Mesenchymal stem cell (in vitro differentiated cells and primary cell): Measurements from ENCODE around the gene RIMBP3B.
"Not testable (repeated sequence)": the region's sequence is repeated elsewhere in the genome, so short reads cannot be mapped to it uniquely, and the experiment has no call there.

Experiments
- DNase-seq: peaks from one replicate; pipeline ENCODE4 v3.0.0-alpha.2; 2013
- H2AFZ ChIP-seq: one replicate; pipeline ENCODE4 v1.6.1; 2013; ENCODE audit warnings: low read depth, mild to moderate bottlenecking, control low read depth, inconsistent platforms, low read length, moderate library complexity
- H2AK5ac ChIP-seq: 2 replicates; pipeline ENCODE4 v1.6.1; 2013; ENCODE audit warnings: low read length, moderate library complexity, mild to moderate bottlenecking, inconsistent platforms; ENCODE audit not compliant: severe bottlenecking
- H2BK120ac ChIP-seq: one replicate; pipeline ENCODE4 v1.6.1; 2013; ENCODE audit warnings: low read depth, mild to moderate bottlenecking, inconsistent platforms, low read length, moderate library complexity
- H2BK12ac ChIP-seq, 2 experiments: one replicate each; pipeline ENCODE4 v1.6.1; 2013; ENCODE audit warnings: inconsistent platforms in 2 of 2, low read length in 2 of 2, mild to moderate bottlenecking in 2 of 2, moderate library complexity in 2 of 2, control low read depth in 1 of 2
- H2BK15ac ChIP-seq: one replicate; pipeline ENCODE4 v1.6.1; 2013; ENCODE audit warnings: mild to moderate bottlenecking, low read depth, inconsistent platforms; ENCODE audit not compliant: poor library complexity, severe bottlenecking
- H2BK5ac ChIP-seq: 2 replicates; pipeline ENCODE4 v1.6.1; 2013; ENCODE audit warnings: low read depth, mild to moderate bottlenecking, low read length, control low read depth, inconsistent platforms; ENCODE audit not compliant: poor library complexity, severe bottlenecking
- H3K14ac ChIP-seq, 2 experiments: one replicate each; pipeline ENCODE4 v1.6.1; 2013; ENCODE audit warnings: inconsistent platforms in 2 of 2, low read length in 2 of 2, control low read depth in 1 of 2, mild to moderate bottlenecking in 1 of 2, moderate library complexity in 1 of 2
- H3K18ac ChIP-seq, 2 experiments: one replicate each; pipeline ENCODE4 v1.6.1; 2013; ENCODE audit warnings: inconsistent platforms in 2 of 2, low read length in 2 of 2, control low read depth in 1 of 2, low read depth in 1 of 2, mild to moderate bottlenecking in 1 of 2
- H3K23ac ChIP-seq, 2 experiments: one replicate each; pipeline ENCODE4 v1.6.1; 2013; ENCODE audit warnings: inconsistent platforms in 2 of 2, low read length in 2 of 2, mild to moderate bottlenecking in 2 of 2, moderate library complexity in 2 of 2, control low read depth in 1 of 2
- H3K27ac ChIP-seq: 2 replicates; pipeline ENCODE4 v1.5.1; 2013; ENCODE audit warnings: mild to moderate bottlenecking, moderate library complexity, low read length, control low read depth, inconsistent platforms; ENCODE audit not compliant: poor library complexity, severe bottlenecking
- H3K27me3 ChIP-seq, 2 experiments: 2 replicates each; pipeline versions ENCODE4 v1.6.1 to v1.7.0; 2013; ENCODE audit warnings: low read length in 2 of 2, mild to moderate bottlenecking in 2 of 2, moderate library complexity in 2 of 2, control low read depth in 1 of 2, inconsistent platforms in 1 of 2; ENCODE audit not compliant: control insufficient read depth in 1 of 2, insufficient read depth in 1 of 2
- H3K36me3 ChIP-seq, 2 experiments: 2 replicates each; pipeline versions ENCODE4 v1.6.1 to v1.7.0; 2013; ENCODE audit warnings: low read length in 2 of 2, control low read depth in 1 of 2, inconsistent platforms in 1 of 2, low read depth in 1 of 2, mild to moderate bottlenecking in 1 of 2; ENCODE audit not compliant: insufficient read depth in 2 of 2, control insufficient read depth in 1 of 2
- H3K4ac ChIP-seq, 2 experiments: one replicate each; pipeline ENCODE4 v1.6.1; 2013; ENCODE audit warnings: inconsistent platforms in 2 of 2, low read length in 2 of 2, mild to moderate bottlenecking in 2 of 2, moderate library complexity in 2 of 2, control low read depth in 1 of 2, low read depth in 1 of 2
- H3K4me1 ChIP-seq: 2 replicates; pipeline ENCODE4 v1.6.1; 2013; ENCODE audit warnings: low read depth, low read length, control low read depth; ENCODE audit not compliant: control insufficient read depth, insufficient read depth
- H3K4me2 ChIP-seq: 2 replicates; pipeline ENCODE4 v1.6.1; 2013; ENCODE audit warnings: low read length, mild to moderate bottlenecking, inconsistent platforms; ENCODE audit not compliant: poor library complexity, severe bottlenecking
- H3K4me3 ChIP-seq, 2 experiments: 2 replicates each; pipeline versions ENCODE4 v1.5.1 to v1.7.0; 2013; ENCODE audit warnings: low read length in 2 of 2, mild to moderate bottlenecking in 2 of 2, control low read depth in 1 of 2, low read depth in 1 of 2; ENCODE audit not compliant: insufficient read depth in 1 of 2
- H3K79me1 ChIP-seq: replicated peaks from 2 replicates; pipeline ENCODE4 v1.6.1; 2013; ENCODE audit warnings: mild to moderate bottlenecking, control low read depth, low read length, inconsistent platforms; ENCODE audit not compliant: poor library complexity, severe bottlenecking
- H3K9ac ChIP-seq: 2 replicates; pipeline ENCODE4 v1.7.0; 2013; ENCODE audit warnings: mild to moderate bottlenecking, low read length, moderate library complexity
- H3K9me3 ChIP-seq: 2 replicates; pipeline ENCODE4 v1.7.0; 2013; ENCODE audit warnings: mild to moderate bottlenecking, low read length; ENCODE audit not compliant: control insufficient read depth
- H4K8ac ChIP-seq: one replicate; pipeline ENCODE4 v1.6.1; 2013; ENCODE audit warnings: inconsistent platforms, mild to moderate bottlenecking, low read length, moderate library complexity
- H4K91ac ChIP-seq: one replicate; pipeline ENCODE4 v1.6.1; 2013; ENCODE audit warnings: mild to moderate bottlenecking, low read length, inconsistent platforms
- WGBS: methylation state at CpG from one replicate; pipeline ENCODE4 v1.1.7; 2013; ENCODE audit warnings: mixed read lengths; 5-methylcytosine and 5-hydroxymethylcytosine counted together

Gene RIMBP3B

DNA sequence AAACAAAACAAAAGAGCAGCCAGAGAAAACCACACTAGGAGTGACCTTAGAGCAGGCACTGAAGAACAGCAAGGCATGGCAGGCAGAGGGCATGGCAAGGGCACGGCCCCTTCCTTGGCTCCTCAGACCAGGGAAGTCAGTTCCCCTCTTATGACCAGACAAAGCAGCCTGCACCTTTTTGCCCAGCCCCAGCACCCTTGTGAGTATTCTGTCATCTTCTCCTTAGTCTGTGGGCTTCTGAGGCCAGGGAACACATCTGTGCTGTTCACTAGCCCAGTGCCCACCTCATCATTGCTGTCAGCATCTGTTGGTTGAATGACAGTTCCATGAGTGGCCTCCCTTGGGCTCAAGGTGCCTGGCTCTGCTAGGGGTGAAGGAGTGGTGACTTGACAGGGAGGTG, 23.6 kb downstream of the RIMBP3B start:
- not testable (repeated sequence) for H2AK5ac ChIP-seq, H3K27me3 ChIP-seq, H4K8ac ChIP-seq, H2BK15ac ChIP-seq, H3K4me1 ChIP-seq, H3K9me3 ChIP-seq, H3K14ac ChIP-seq, H3K18ac ChIP-seq, H2BK12ac ChIP-seq, H2BK120ac ChIP-seq, H3K9ac ChIP-seq, H3K79me1 ChIP-seq, H3K23ac ChIP-seq, H3K36me3 ChIP-seq, H3K4me3 ChIP-seq, H3K4ac ChIP-seq, H2BK5ac ChIP-seq, DNase-seq, H4K91ac ChIP-seq, H3K27ac ChIP-seq, H2AFZ ChIP-seq, H3K4me2 ChIP-seq
- WGBS = no CpG with 5 or more reads among the region's 1 CpG

DNA sequence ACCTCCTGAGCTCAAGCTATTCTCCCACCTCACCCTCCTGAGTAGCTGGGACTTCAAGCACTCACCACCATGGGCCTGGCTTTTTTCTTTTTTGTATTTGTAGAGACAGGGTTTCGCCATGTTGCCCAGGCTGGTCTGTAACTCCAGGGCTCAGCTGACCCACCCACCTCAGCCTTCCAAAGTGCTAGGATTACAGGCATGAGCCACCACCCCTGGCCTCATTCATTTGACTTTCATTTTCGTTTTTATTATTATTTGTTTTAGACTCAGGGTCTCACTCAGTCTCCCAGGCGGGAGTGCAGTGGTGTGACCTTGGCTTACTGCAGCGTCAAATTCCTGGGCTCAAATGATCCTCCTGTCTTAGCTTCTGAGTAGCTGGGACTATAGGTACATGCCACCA, 24.2 kb downstream of the RIMBP3B start:
- H3K14ac ChIP-seq, H3K23ac ChIP-seq, H4K91ac ChIP-seq, H3K4ac ChIP-seq, H3K9me3 ChIP-seq, H3K4me3 ChIP-seq, H3K9ac ChIP-seq, H2BK12ac ChIP-seq, H4K8ac ChIP-seq, H3K4me1 ChIP-seq, H2AK5ac ChIP-seq, H2AFZ ChIP-seq, H2BK5ac ChIP-seq, H3K18ac ChIP-seq, H3K27ac ChIP-seq, H3K27me3 ChIP-seq, H2BK120ac ChIP-seq, H3K79me1 ChIP-seq, DNase-seq, H3K4me2 ChIP-seq, H3K36me3 ChIP-seq, H2BK15ac ChIP-seq: not testable (repeated sequence)
- no CpG with 5 or more reads among the region's 4 CpGs for WGBS

DNA sequence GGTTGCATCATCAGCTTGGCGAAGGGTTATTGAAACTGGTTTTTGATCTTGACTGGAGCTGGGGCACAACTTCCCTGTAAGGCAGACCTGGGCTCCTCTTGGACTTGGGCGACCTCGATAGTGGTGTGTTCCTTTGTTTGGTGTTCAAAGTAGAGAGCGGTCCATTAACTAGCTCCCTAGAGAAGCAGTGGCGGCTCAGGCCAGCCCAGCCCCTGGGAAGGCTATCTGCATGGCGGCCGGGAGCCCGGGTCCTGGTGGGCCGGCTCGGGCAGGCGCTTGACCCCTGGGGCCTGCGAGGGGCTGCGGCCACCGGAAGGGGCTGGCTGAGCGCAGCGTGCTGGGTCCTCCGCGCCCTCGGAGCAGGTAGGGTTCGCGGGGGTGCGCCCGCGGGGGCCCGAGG, 32.8 kb downstream of the RIMBP3B start:
- not testable (repeated sequence) for H3K4ac ChIP-seq, H2BK120ac ChIP-seq, H4K8ac ChIP-seq, DNase-seq, H4K91ac ChIP-seq, H2AK5ac ChIP-seq, H2BK12ac ChIP-seq, H3K27me3 ChIP-seq, H3K14ac ChIP-seq, H3K36me3 ChIP-seq, H2BK15ac ChIP-seq, H2AFZ ChIP-seq, H3K9me3 ChIP-seq, H2BK5ac ChIP-seq, H3K18ac ChIP-seq, H3K4me1 ChIP-seq, H3K79me1 ChIP-seq, H3K4me3 ChIP-seq, H3K27ac ChIP-seq, H3K23ac ChIP-seq, H3K9ac ChIP-seq, H3K4me2 ChIP-seq
- no CpG with 5 or more reads among the region's 25 CpGs for WGBS

DNA sequence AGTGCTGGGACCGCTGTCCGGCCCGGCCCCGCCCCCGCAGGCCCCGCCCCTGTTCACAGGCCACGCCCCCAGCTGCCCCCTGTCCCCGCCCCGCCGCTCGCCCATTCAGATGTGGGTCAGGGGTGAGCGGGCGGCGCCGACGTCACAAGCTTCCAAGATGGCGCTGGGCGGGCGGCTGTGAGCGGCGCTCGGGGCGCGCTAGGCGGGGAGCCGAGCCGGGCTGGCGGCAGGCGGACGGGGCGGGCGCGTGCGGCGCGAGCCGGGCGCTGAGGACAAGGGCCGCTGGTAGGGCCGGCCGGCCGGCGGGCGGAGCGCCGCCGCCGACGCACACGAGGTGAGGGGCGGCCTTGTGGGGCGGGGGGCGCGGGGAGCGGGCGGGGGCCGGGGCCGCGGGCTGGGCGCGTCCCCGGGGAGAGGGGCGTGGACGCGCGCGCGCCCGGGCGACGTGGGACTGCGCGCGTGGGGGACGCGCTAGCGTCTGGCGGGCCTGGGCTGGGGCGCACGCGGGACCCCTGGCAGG, 33.7 kb downstream of the RIMBP3B start, which contains the start of gene HIC2:
Gene HIC2 (plus strand): TSS at position 145 of the 520 bp plus-strand sequence. CDS start 25,461 bp downstream, outside the sequence.
- peak within 1 kb of the TSS in 1 of 2 experiments; percentile 62 for H3K18ac ChIP-seq
- not testable (repeated sequence) for H2BK12ac ChIP-seq, H2BK15ac ChIP-seq, H2BK5ac ChIP-seq, H3K36me3 ChIP-seq, H3K4me1 ChIP-seq, H4K91ac ChIP-seq, DNase-seq, H3K9ac ChIP-seq, H2BK120ac ChIP-seq, H3K27ac ChIP-seq, H3K23ac ChIP-seq, H3K4ac ChIP-seq, H4K8ac ChIP-seq, H2AFZ ChIP-seq, H3K9me3 ChIP-seq, H3K79me1 ChIP-seq, H3K27me3 ChIP-seq, H3K14ac ChIP-seq, H2AK5ac ChIP-seq
- H3K4me3 ChIP-seq = peak within 1 kb of the TSS in 1 of 2 experiments; percentile 60
- H3K4me2 ChIP-seq = peak within 1 kb of the TSS; percentile 28
- no CpG with 5 or more reads among the region's 81 CpGs for WGBS
